ENCODE results near the gene GIPR. TPM values are rescaled to one million over a fixed set of nuclear protein-coding genes. Genes with fewer than 3 reads are reported as not detected.

GIPR gene
- total and polyA plus RNA-seq, 2 of the 13 experiments (the other 11 are each of a cell fraction or from before 2014, with no cell fraction given): 0.15 to 1.2 TPM

DNA sequence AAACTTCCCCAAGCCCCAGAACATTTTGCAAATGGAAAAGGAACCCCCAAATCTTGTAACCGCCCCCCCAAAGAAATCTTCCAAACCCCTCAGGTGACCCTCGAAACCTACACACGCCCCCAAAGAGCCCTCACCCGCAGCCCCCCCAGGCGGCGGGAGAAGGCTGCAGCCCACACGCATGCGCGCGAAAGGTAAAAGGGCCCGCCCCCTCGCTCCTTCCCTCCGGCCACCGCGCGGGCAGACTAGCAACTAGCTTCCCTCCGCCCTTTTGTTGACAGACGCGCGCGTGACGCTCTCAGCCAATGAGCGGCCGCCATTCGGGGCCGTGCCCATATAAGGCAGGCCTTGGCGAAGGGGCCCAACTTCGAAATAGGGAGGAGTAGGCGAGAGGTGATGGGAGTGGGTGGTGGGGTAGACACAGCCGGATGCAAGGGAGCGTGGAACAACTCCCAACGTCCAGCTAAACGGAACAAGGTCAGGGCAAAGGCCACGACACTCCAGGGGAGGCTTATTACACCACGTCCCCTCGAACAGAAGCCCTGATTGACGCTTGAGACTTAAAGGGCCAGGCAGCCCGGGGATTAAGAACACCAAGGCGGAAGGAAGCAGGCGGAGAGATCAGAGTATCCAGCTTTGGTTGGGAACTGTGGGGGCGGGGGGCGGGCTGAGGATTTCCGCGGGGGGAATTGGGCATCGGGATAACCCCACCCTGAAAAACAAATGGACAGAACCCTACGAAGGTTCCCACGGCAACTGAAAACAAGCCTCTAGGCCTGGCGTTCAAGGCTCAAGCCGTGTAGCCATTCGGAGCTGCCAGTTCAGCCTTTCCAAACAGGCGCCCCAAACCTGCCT is 49.3 kb downstream of the GIPR start:
- peak overlapping the region; percentile 71 to 79 (median 73) for H3K4me3 ChIP-seq (replicated peaks in 1 of 3; ENCODE audit: insufficient read depth in 1 of 3, low read depth in 2 of 3, low read length in 3 of 3)
- ChIA-PET CTCF (ENCODE audit: low intra/inter-chr PET ratio, low total read pairs) (no interaction called here), POLR2A (interaction anchor here (0.6 to 4.7 kb wide), 18 partner anchors 10 to 1071 kb away, joined by 3 to 94 read pairs (median 5); partner anchors contain the start of genes DMWD, EML2, FBXO46 and FOXA3)
- in situ Hi-C loops (cut with HindIII; ENCODE audit: extremely low pct_ligation_motif_present, low pct_unique_long_range_greater_than_20kb) (no loop called here), intact Hi-C loops (cut with micrococcal nuclease; ENCODE audit: unreplicated experiment) (loop anchor here (1.0 kb wide), 1 partner anchor 24 kb away; no protein-coding TSS in a partner anchor)
- H3K79me2 ChIP-seq (ENCODE audit: insufficient read depth, low read length): peaks cover 41% of the 10 kb centered on the region
- BruUV-seq (replicated peaks): no TSS peak
- no peaks in the 10 kb centered on the region; a peak in 1 of 5 replicates for H3K27me3 ChIP-seq (ENCODE audit: control insufficient read depth in 1 of 2, insufficient read depth in 2 of 2, low read length in 2 of 2)
- peak overlapping the region; percentile 92 for H3K4me2 ChIP-seq (ENCODE audit: low read depth, low read length)
- no peaks in the 10 kb centered on the region for H4K20me1 ChIP-seq (ENCODE audit: insufficient read depth, low read length)
- peaks cover 65% of the 10 kb centered on the region for H3K4me1 ChIP-seq (ENCODE audit: insufficient read depth, low read length)
- H3K27ac ChIP-seq (ENCODE audit: extremely low read length, insufficient read depth, low read length): peak overlapping the region; percentile 91
- peak overlapping the region; percentile 98 for H3K9ac ChIP-seq (ENCODE audit: insufficient read depth, low read depth, low read length)
- 1% methylated on average over 25 of the region's 51 CpGs for WGBS (ENCODE audit: low lambda C conversion rate)
- no peaks in the 10 kb centered on the region for H3K9me3 ChIP-seq (ENCODE audit: low read length)
- no peak overlapping the region for H2AFZ ChIP-seq (ENCODE audit: low read length)
- FAIRE-seq: peak; percentile 97
- peak; percentile 94 for ATAC-seq
- H3K36me3 ChIP-seq (replicated peaks in 1 of 2; ENCODE audit: control insufficient read depth in 1 of 2, insufficient read depth in 2 of 2, low read length in 2 of 2): peaks cover 3 to 12% of the 10 kb centered on the region in 2 experiments; a peak in 1 of 5 replicates
- DNase-seq (ENCODE audit: low spot score): peak; percentile 99
- TF ChIP-seq HNF1A (IDR thresholded peaks at IDR 0.05; ENCODE audit: low read depth) (peak; percentile 52; the same call in 1 of the 2 replicates), HNF1A (CRISPR knock-in tag; IDR thresholded peaks at IDR 0.05; ENCODE audit: borderline replicate concordance) (peak; percentile 77; the same call in 1 of the 2 replicates), SOX5 (CRISPR knock-in tag; IDR thresholded peaks at IDR 0.05; ENCODE audit: borderline replicate concordance) (peak; percentile 77), ZNF605 (CRISPR knock-in tag; IDR thresholded peaks at IDR 0.05) (peak; percentile 81), TARDBP (CRISPR knock-in tag; IDR thresholded peaks at IDR 0.05) (peak; percentile 93), PPARG (CRISPR knock-in tag; conservative IDR thresholded peaks at IDR 0.05) (peak; percentile 99), ZNF503 (CRISPR knock-in tag; IDR thresholded peaks at IDR 0.05) (peak; percentile 81), GATAD1 (CRISPR knock-in tag; IDR thresholded peaks at IDR 0.05) (peak; percentile 80), SKI (IDR thresholded peaks at IDR 0.05; ENCODE audit: partially characterized antibody) (peak; percentile 86), U2AF1 (optimal IDR thresholded peaks at IDR 0.05; ENCODE audit: low read depth, low read length) (no peak), ZIK1 (CRISPR knock-in tag; IDR thresholded peaks at IDR 0.05; ENCODE audit: borderline replicate concordance, low read depth) (0 out of 2 replicates have a peak, but pooled peaks have one; percentile 61), HOXA5 (CRISPR knock-in tag; IDR thresholded peaks at IDR 0.05) (peak; percentile 73), ZNF281 (CRISPR knock-in tag; IDR thresholded peaks at IDR 0.05; ENCODE audit: borderline replicate concordance) (peak; percentile 59; the same call in 1 of the 2 replicates), CBX2 (IDR thresholded peaks at IDR 0.05; ENCODE audit: low read depth, low read length) (no peak), CBX2 (CRISPR knock-in tag; IDR thresholded peaks at IDR 0.05; ENCODE audit: low read depth) (no peak)
